ENCODE results near the gene ACAN. TPM values are rescaled to one million over a fixed set of nuclear protein-coding genes. Genes with fewer than 3 reads are reported as not detected.

Gene ACAN
- total RNA-seq, 1 donor from 2014 or later: 2.0 TPM

- no peak for TF ChIP-seq CTCF (IDR thresholded peaks at IDR 0.05; ENCODE audit: unreplicated experiment)
- no peaks in the 10 kb centered on the region for H3K36me3 Mint-ChIP-seq (ENCODE audit: insufficient read depth)
- no peak overlapping the region for H3K4me3 Mint-ChIP-seq (ENCODE audit: low read depth)
- H3K27me3 Mint-ChIP-seq: peaks cover 38% of the 10 kb centered on the region
- DNase-seq (ENCODE audit: low spot score, unreplicated experiment): no peak
- peaks cover 13% of the 10 kb centered on the region for H3K4me1 Mint-ChIP-seq (ENCODE audit: low read depth)
- H3K9me3 Mint-ChIP-seq (ENCODE audit: low read depth): no peaks in the 10 kb centered on the region
- no peak overlapping the region for H3K27ac Mint-ChIP-seq
Observed at GRCh38 chr15:88791637-88792036, 11.6 kb upstream of the ACAN start.

DNA sequence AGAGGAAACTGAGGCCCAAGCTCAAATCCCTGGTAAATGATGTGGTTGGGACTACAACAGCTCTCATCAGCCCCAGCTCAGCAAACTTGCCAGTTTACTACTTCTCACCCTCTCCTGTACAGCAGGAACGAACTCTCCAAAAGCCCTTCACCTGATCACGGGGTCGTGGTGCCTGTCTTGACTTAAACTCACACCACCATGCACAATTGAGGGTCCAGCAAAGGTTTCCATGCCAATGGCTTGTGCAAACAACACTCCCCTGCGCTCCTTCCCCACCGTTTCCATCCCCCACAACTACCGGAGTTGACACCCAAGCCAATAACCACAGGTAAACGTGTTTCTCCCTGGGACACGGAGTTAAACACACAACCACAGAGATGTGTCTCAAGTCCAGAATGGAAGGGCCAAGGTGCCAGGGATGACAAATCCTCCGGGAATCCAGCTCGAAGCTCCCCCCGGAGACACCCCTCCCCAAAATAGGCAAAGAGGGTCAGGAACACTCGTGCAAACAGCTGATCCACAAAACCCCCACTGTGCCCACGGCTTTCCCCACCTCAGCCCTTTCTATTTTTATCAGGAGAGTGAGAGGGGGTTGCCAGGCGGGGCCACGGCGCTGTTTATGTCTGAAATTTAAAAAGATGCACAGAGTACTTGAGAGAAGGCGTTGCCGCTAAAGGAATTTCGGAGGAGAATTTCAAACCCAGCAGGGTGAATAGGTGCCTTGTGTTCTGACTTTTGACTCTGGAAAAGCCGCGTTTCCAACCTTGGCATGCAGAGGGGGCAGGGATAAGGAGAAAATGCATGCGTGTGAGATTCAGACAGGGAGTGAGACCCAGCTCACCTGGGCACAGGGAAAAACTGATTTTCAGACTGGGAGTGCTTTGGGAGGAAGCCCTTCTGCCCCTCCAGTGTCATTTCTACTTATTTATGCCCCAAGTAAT, 10.6 kb upstream of the ACAN start:
- Mint-ChIP-seq H3K4me1 (ENCODE audit: low read depth) (peaks cover 13% of the 10 kb centered on the region), H3K36me3 (ENCODE audit: insufficient read depth) (no peaks in the 10 kb centered on the region), H3K27me3 (peaks cover 40% of the 10 kb centered on the region), H3K4me3 (ENCODE audit: low read depth) (no peak overlapping the region), H3K27ac (peak overlapping the region; percentile 12), H3K9me3 (ENCODE audit: low read depth) (no peaks in the 10 kb centered on the region)
- DNase-seq (ENCODE audit: low spot score, unreplicated experiment): no peak
- no peak for TF ChIP-seq CTCF (IDR thresholded peaks at IDR 0.05; ENCODE audit: unreplicated experiment)

DNA sequence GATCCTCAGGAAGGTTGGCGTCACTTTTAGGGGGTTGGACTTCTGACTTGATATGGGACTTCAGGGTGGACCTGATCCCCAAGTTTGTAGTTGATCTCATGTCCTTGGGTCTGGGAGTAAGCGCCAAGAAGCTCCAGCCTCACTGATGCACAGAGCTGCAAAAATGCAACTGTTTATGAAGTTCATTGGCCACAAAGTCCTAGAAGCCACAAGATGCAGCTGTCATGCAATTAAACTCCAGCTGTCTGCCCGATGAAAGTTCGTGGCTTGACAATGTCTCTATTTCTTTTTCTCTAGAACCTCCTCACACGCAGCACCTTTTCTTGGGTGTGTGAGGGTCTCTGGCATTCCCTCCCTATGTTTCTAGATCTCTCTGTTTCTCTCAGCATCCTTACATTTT, 9.2 kb upstream of the ACAN start:
- DNase-seq (ENCODE audit: low spot score, unreplicated experiment): no peak
- Mint-ChIP-seq H3K27ac (no peak overlapping the region), H3K4me1 (ENCODE audit: low read depth) (peaks cover 13% of the 10 kb centered on the region), H3K36me3 (ENCODE audit: insufficient read depth) (no peaks in the 10 kb centered on the region), H3K27me3 (peaks cover 52% of the 10 kb centered on the region), H3K9me3 (ENCODE audit: low read depth) (no peaks in the 10 kb centered on the region), H3K4me3 (ENCODE audit: low read depth) (no peak overlapping the region)
- no peak for TF ChIP-seq CTCF (IDR thresholded peaks at IDR 0.05; ENCODE audit: unreplicated experiment)

DNA sequence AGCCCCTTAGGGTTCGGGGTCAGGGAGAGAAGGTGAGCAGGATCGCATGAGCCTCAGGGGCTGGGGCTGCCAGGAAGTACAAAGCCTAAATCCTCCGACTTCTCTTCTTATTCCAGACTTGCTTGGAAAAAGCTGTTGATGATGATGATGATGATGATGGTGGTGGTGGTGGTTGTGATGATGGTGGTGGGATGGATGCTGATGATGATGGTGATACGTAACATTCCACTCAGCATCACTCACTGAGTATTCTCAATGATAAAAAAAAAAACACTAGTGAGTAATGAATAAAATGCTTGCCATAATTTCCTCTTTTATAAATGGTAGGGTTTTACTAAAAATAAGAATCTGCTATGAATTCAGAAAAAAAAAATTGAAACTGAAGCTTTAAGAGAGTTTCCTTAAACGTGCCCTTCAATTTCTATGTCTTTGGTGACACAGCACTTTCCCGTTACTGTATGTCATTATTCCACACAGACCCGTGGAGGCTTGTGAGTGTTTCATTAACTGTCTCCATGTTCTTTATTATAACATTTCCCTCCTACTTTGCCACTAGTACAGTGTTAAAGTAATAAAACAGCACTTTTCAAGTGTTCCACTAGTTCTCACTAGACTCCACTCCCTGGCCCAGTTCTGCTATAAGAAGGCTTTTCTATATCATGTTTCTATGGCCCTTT, 5.4 kb upstream of the ACAN start:
- no peaks in the 10 kb centered on the region for H3K9me3 Mint-ChIP-seq (ENCODE audit: low read depth)
- H3K27ac Mint-ChIP-seq: no peak overlapping the region
- H3K4me3 Mint-ChIP-seq (ENCODE audit: low read depth): no peak overlapping the region
- TF ChIP-seq CTCF (IDR thresholded peaks at IDR 0.05; ENCODE audit: unreplicated experiment): no peak
- no peaks in the 10 kb centered on the region for H3K36me3 Mint-ChIP-seq (ENCODE audit: insufficient read depth)
- H3K4me1 Mint-ChIP-seq (ENCODE audit: low read depth): peaks cover 13% of the 10 kb centered on the region
- H3K27me3 Mint-ChIP-seq: peaks cover 69% of the 10 kb centered on the region
- no peak for DNase-seq (ENCODE audit: low spot score, unreplicated experiment)

GRCh38 chr15:88799341-88799740, 3.9 kb upstream of the ACAN start:
- no peak for DNase-seq (ENCODE audit: low spot score, unreplicated experiment)
- Mint-ChIP-seq H3K36me3 (ENCODE audit: insufficient read depth) (no peaks in the 10 kb centered on the region), H3K27ac (no peak overlapping the region), H3K27me3 (peaks cover 62% of the 10 kb centered on the region), H3K4me1 (ENCODE audit: low read depth) (peaks cover 9% of the 10 kb centered on the region), H3K4me3 (ENCODE audit: low read depth) (no peak overlapping the region), H3K9me3 (ENCODE audit: low read depth) (no peaks in the 10 kb centered on the region)
- no peak for TF ChIP-seq CTCF (IDR thresholded peaks at IDR 0.05; ENCODE audit: unreplicated experiment)

Measured in progenitor cell of endocrine pancreas (in vitro differentiated cells).